Astrocyte (in vitro differentiated cells and primary cell): ENCODE data around the gene PREX1. TPM values are rescaled to one million over a fixed set of nuclear protein-coding genes. Genes with fewer than 3 reads are reported as not detected.

Experiments
- DNase-seq: peaks from one replicate; pipeline ENCODE4 v3.0.0-alpha.2; 2010; ENCODE audit warnings: low read depth
- FAIRE-seq: peaks from 2 replicates; lab custom pipeline; 2011; peaks lifted over from hg19 to GRCh38; lab: Jason Lieb, UNC
- H2AFZ ChIP-seq: 2 replicates; pipeline ENCODE4 v1.6.0; 2012; ENCODE audit warnings: low read depth, low read length, inconsistent platforms
- H3K27ac ChIP-seq: 2 replicates; pipeline ENCODE4 v1.5.1; 2011; ENCODE audit warnings: low read depth, low read length, inconsistent platforms
- H3K27me3 ChIP-seq: 2 replicates; pipeline ENCODE4 v1.6.0; 2011; ENCODE audit warnings: low read length, inconsistent platforms; ENCODE audit not compliant: insufficient read depth
- H3K36me3 ChIP-seq: 2 replicates; pipeline ENCODE4 v1.5.1; 2011; ENCODE audit warnings: low read length, inconsistent platforms; ENCODE audit not compliant: insufficient read depth
- H3K4me1 ChIP-seq: 2 replicates; pipeline ENCODE4 v1.5.1; 2011; ENCODE audit warnings: low read length, inconsistent platforms; ENCODE audit not compliant: insufficient read depth
- H3K4me2 ChIP-seq: 2 replicates; pipeline ENCODE4 v1.6.0; 2012; ENCODE audit warnings: low read length, inconsistent platforms
- H3K4me3 ChIP-seq: 2 replicates; pipeline ENCODE4 v1.5.1; 2011; ENCODE audit warnings: low read depth, mild to moderate bottlenecking, low read length, inconsistent platforms; ENCODE audit not compliant: insufficient read depth
- H3K79me2 ChIP-seq: 2 replicates; pipeline ENCODE4 v1.6.0; 2012; ENCODE audit warnings: mild to moderate bottlenecking, low read length, inconsistent platforms; ENCODE audit not compliant: insufficient read depth
- H3K9ac ChIP-seq: 2 replicates; pipeline ENCODE4 v1.6.0; 2012; ENCODE audit warnings: mild to moderate bottlenecking, low read length, inconsistent platforms
- H3K9me3 ChIP-seq: 2 replicates; pipeline ENCODE4 v1.5.1; 2012; ENCODE audit warnings: low read depth, mild to moderate bottlenecking, low read length, inconsistent platforms; ENCODE audit not compliant: insufficient read depth
- H4K20me1 ChIP-seq: 2 replicates; pipeline ENCODE4 v1.6.0; 2012; ENCODE audit warnings: low read length, inconsistent platforms; ENCODE audit not compliant: insufficient read depth
- H3K27ac Mint-ChIP-seq: one replicate; pipeline ENCODE4 v1.8.0; 2021; ENCODE audit warnings: mild to moderate bottlenecking, mixed read lengths; ENCODE audit not compliant: unreplicated experiment
- H3K27me3 Mint-ChIP-seq: one replicate; pipeline ENCODE4 v1.8.0; 2021; ENCODE audit warnings: low read depth, mixed read lengths; ENCODE audit not compliant: unreplicated experiment
- H3K36me3 Mint-ChIP-seq: one replicate; pipeline ENCODE4 v1.8.0; 2021; ENCODE audit warnings: low read depth, mixed read lengths; ENCODE audit not compliant: unreplicated experiment
- H3K4me1 Mint-ChIP-seq: one replicate; pipeline ENCODE4 v1.8.0; 2021; ENCODE audit warnings: low read depth, mixed read lengths; ENCODE audit not compliant: unreplicated experiment
- H3K4me3 Mint-ChIP-seq: one replicate; pipeline ENCODE4 v1.8.0; 2021; ENCODE audit warnings: mild to moderate bottlenecking, moderate library complexity, mixed read lengths; ENCODE audit not compliant: unreplicated experiment
- H3K9me3 Mint-ChIP-seq: one replicate; pipeline ENCODE4 v1.8.0; 2021; ENCODE audit warnings: mild to moderate bottlenecking, mixed read lengths; ENCODE audit not compliant: unreplicated experiment
- CTCF ChIP-seq: IDR thresholded peaks from 2 replicates; pipeline ENCODE4 v1.5.1; 2011; ENCODE audit warnings: low read depth, mild to moderate bottlenecking, inconsistent platforms, low read length, moderate library complexity; ENCODE audit not compliant: insufficient read depth
- EZH2 ChIP-seq: IDR thresholded peaks from 2 replicates; pipeline ENCODE4 v1.6.1; 2012; ENCODE audit warnings: mild to moderate bottlenecking, low read length, inconsistent platforms; ENCODE audit not compliant: insufficient read depth
- total RNA-seq: library from RNA; stranded (reverse); gene quantifications from 2 replicates; pipeline ENCODE4 v1.2.1, GENCODE V29; 2021

The PREX1 gene
- total RNA-seq, 1 donor from 2014 or later, result 3.5 TPM

DNA sequence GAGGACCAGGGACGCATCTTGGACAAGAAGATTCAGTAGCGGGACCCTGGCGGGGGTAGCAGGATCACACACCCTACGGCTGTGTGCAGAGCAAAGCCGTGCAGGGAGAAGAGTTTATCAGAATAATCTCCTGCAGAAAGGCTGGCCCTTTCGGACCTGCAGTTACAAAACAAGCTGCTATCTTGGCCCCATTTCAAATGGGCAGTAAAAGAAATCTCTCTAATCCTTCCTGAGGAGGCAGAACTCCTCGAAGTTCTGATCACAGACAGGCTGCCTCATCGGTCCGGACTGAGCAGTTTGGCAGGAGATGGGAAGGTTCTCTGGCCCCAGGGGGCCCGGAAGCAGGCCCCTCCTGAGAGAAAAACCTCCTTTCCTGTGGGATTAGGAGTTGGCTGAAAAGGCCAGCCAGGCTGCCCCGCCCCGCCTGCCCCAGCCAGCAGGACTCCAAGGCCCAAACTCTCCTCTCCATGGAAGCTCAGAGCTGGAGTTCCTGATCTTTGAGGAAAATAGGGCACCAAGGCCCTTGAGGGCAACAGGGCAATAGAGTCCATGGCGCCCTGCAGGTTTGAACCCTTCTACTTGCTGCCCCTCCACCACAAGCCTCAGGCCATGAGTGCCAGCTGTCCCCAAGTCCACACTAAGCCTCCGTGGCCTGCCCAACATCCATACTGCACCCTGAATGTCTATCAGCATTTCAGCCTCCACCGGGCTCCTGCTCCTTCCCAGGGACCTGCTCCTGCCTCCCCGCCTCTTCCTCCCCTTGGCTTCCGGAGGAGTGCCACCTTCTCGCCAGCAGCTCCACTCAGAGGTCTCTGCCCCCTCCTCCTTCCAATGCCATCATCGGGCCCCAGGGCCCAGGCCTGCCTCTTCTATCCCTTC is 141.3 kb downstream of the PREX1 start:
- no peak for DNase-seq
- peaks cover 3% of the 10 kb centered on the region for H3K36me3 Mint-ChIP-seq

DNA sequence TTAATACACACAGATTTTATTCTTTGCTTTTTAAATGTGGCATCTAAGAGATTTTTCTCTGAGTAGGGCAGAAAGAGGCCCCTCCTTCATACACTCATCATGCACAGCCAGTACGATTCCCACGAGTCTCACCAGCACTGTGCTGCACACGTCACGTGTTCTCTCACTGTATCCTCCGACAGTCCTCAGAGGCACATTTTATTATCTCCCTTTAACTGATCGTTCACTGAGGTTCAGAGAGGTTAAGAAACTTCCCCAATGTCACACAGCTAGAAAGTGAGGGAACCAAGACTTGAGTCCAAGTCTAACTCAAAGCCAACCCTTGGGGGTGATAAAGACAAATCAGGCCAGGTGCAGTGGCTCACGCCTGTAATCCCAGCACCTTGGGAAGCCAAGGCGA is 142.5 kb downstream of the PREX1 start:
- peaks cover 31% of the 10 kb centered on the region for H3K4me1 ChIP-seq
- FAIRE-seq (no peak), DNase-seq (no peak)
- no peak overlapping the region for H3K4me2 ChIP-seq
- no peaks in the 10 kb centered on the region for H4K20me1 ChIP-seq
- no peak overlapping the region for H3K27ac ChIP-seq
- no peaks in the 10 kb centered on the region for H3K79me2 ChIP-seq
- Mint-ChIP-seq H3K36me3 (peaks cover 3% of the 10 kb centered on the region), H3K4me3 (no peak overlapping the region), H3K9me3 (no peaks in the 10 kb centered on the region), H3K27me3 (peaks cover 10% of the 10 kb centered on the region), H3K27ac (no peak overlapping the region), H3K4me1 (peaks cover 10% of the 10 kb centered on the region)
- H3K9ac ChIP-seq, result no peak overlapping the region
- no peak overlapping the region for H3K4me3 ChIP-seq
- H3K9me3 ChIP-seq, result no peaks in the 10 kb centered on the region
- H2AFZ ChIP-seq, result no peak overlapping the region
- no peak for TF ChIP-seq CTCF
- TF ChIP-seq EZH2, result no peak
- no peaks in the 10 kb centered on the region for H3K27me3 ChIP-seq
- no peaks in the 10 kb centered on the region for H3K36me3 ChIP-seq

More for the DNA sequence above, 141.3 kb downstream of the PREX1 start:
- Mint-ChIP-seq H3K4me3 (no peak overlapping the region), H3K4me1 (peaks cover 10% of the 10 kb centered on the region), H3K27ac (no peak overlapping the region), H3K27me3 (peaks cover 10% of the 10 kb centered on the region), H3K9me3 (no peaks in the 10 kb centered on the region)
- Histone ChIP-seq H3K27me3 (no peaks in the 10 kb centered on the region), H4K20me1 (no peaks in the 10 kb centered on the region), H3K9me3 (no peaks in the 10 kb centered on the region), H3K4me3 (no peak overlapping the region), H3K9ac (no peak overlapping the region), H3K79me2 (no peaks in the 10 kb centered on the region), H3K4me2 (peak overlapping the region; percentile 29), H3K27ac (no peak overlapping the region), H3K36me3 (no peaks in the 10 kb centered on the region), H3K4me1 (peaks cover 31% of the 10 kb centered on the region), H2AFZ (no peak overlapping the region)
- TF ChIP-seq CTCF (no peak), EZH2 (no peak)
- FAIRE-seq, result no peak
